A549 (cell line): ENCODE results near the gene CDC26.

Source experiments
- KDM1A ChIP-seq: fragments of 200-600 bp; sonication (generic); IDR thresholded peaks from 2 replicates; pipeline ENCODE4 v1.6.1; 2016; ENCODE audit warnings: low read depth, mild to moderate bottlenecking
- MYC ChIP-seq: IDR thresholded peaks from 2 replicates; pipeline ENCODE4 v1.6.1; 2012; ENCODE audit warnings: mild to moderate bottlenecking, inconsistent platforms, low read length, improper control_type of control experiment, borderline replicate concordance
- POLR2A ChIP-seq: IDR thresholded peaks from 2 replicates; pipeline ENCODE4 v1.6.1; 2012; ENCODE audit warnings: mild to moderate bottlenecking, low read length
- POLR2AphosphoS2 ChIP-seq: conservative IDR thresholded peaks from 2 replicates; pipeline ENCODE4 v1.6.1; 2012; ENCODE audit warnings: low read length, improper control_type of control experiment, inconsistent platforms
- SMC3 ChIP-seq: fragments of >200 bp; sonication (Bioruptor Twin); formaldehyde crosslinking; IDR thresholded peaks from 3 replicates; pipeline ENCODE4 v1.6.1; 2018; ENCODE audit warnings: inconsistent platforms
- TP53 ChIP-seq: fragments of 250-450 bp; sonication (Bioruptor Pico); IDR thresholded peaks from 2 replicates; pipeline ENCODE4 v1.5.0; 2021; ENCODE audit warnings: mild to moderate bottlenecking, moderate library complexity
- TF ChIP-seq, protein P1 (sequence below): fragments of >200 bp; sonication (Bioruptor Twin); formaldehyde crosslinking; IDR thresholded peaks from 3 replicates; pipeline ENCODE4 v1.5.1; 2016

DNA sequence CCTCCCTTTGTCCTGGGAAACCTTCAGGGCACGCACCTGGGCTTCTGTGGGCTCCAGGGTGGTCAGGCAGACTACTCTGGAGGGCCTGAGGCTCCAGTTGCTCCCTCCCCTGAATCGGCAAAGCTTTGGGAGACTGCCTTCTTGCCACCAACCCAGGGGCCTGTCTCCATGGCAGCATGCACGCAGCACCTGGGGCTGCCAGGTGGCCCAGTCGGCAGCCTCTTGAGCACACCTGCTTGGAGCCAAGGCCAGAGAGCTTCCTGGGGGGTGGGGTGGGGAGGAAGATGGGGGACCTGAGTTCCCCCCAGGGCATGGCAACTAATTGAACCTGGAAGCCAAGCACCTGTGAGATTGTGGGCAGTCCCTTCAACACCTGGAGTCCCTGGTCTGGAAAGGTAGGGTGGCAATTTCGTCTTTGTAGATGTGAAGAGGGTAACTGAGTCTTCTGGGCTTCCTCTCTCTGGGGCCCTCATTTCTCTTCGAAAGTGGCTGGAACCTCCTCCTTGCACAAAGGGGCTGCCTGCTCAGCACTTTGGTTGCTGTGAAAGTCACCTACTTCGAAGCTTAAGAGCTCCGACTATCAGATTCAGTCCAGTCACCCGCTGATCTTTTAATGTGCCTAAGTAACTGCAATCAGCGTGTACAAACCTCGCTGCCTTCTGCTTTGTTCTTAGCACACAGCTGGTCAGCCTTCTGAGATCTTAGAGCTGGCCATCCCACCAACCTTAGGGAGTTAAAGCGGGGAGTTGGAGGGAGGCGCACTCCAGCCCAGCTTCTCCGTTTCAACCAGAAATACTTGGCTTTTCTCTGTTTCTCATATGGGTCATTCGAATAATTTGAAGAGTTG is 23.8 kb upstream of the CDC26 start:
- no peak for TF ChIP-seq MYC
- TF ChIP-seq TP53 (CRISPR knock-in tag), result no peak
- no peak for TF ChIP-seq SMC3
- TF ChIP-seq POLR2A, result no peak
- TF ChIP-seq, protein P1, sequence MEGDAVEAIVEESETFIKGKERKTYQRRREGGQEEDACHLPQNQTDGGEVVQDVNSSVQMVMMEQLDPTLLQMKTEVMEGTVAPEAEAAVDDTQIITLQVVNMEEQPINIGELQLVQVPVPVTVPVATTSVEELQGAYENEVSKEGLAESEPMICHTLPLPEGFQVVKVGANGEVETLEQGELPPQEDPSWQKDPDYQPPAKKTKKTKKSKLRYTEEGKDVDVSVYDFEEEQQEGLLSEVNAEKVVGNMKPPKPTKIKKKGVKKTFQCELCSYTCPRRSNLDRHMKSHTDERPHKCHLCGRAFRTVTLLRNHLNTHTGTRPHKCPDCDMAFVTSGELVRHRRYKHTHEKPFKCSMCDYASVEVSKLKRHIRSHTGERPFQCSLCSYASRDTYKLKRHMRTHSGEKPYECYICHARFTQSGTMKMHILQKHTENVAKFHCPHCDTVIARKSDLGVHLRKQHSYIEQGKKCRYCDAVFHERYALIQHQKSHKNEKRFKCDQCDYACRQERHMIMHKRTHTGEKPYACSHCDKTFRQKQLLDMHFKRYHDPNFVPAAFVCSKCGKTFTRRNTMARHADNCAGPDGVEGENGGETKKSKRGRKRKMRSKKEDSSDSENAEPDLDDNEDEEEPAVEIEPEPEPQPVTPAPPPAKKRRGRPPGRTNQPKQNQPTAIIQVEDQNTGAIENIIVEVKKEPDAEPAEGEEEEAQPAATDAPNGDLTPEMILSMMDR, result no peak
- TF ChIP-seq POLR2AphosphoS2, result no peak
- TF ChIP-seq KDM1A, result no peak
